K562 (cell line): ENCODE measurements around the gene SPG21. TPM values are rescaled to one million over a fixed set of nuclear protein-coding genes. Genes with fewer than 3 reads are reported as not detected.

Source experiments
- ATAC-seq: fragments of 200-7000 bp; cut with Tn5 transposase; 3 replicates; pipeline ENCODE4 v1.9.1; 2020; ENCODE audit warnings: moderate library complexity
- BruUV-seq: library from RNA; stranded (reverse); fragments of 400-500 nt; replicated peaks from 2 replicates; lab custom pipeline; 2021; lab: Mats Ljungman, UMichigan
- CTCF ChIA-PET: fragments of 300-600 bp; formaldehyde crosslinking; extraction: SDS; loops from one replicate; lab custom pipeline; 2021; ENCODE audit warnings: low intra/inter-chr PET ratio; lab: Yijun Ruan, JAX
- POLR2A ChIA-PET: fragments of 300-600, 350-650 bp; sonication (Branson Sonifier 250); formaldehyde crosslinking; extraction: SDS; loops from one replicate; lab custom pipeline; 2021; ENCODE audit warnings: antibody characterized with exemption, inconsistent platforms; lab: Yijun Ruan, JAX
- DNase-seq, 4 experiments: peaks; one replicate each; pipeline versions ENCODE4 v3.0.0 to v3.0.0-alpha.2; 2011 to 2018; ENCODE audit warnings: low spot score in 3 of 4, mixed read lengths in 3 of 4; ENCODE audit errors: extremely low read depth in 1 of 4
- FAIRE-seq: peaks from 2 replicates; lab custom pipeline; 2011; peaks lifted over from hg19 to GRCh38; lab: Jason Lieb, UNC
- H2AFZ ChIP-seq: 2 replicates; pipeline ENCODE4 v1.6.0; 2011; ENCODE audit warnings: low read depth, low read length, control low read depth, inconsistent platforms
- H3K27ac ChIP-seq: fragments of 200-600 bp; 3 replicates; pipeline ENCODE4 v1.8.0; 2011; ENCODE audit warnings: low read depth, mild to moderate bottlenecking, control low read depth, inconsistent platforms, low read length, moderate library complexity, mixed read lengths; ENCODE audit errors: extremely low read depth
- H3K27me3 ChIP-seq, 2 experiments: fragments of 300-600 bp in 1 of 2; 2 replicates in 1 of 2; 3 replicates in 1 of 2; pipeline versions ENCODE4 v1.6.0 to v1.8.0; 2011; ENCODE audit warnings: inconsistent platforms in 2 of 2, low read length in 2 of 2, mild to moderate bottlenecking in 1 of 2, mixed read lengths in 1 of 2, moderate library complexity in 1 of 2; ENCODE audit not compliant: control insufficient read depth in 2 of 2, insufficient read depth in 2 of 2
- H3K36me3 ChIP-seq: fragments of 300-600 bp; 3 replicates; pipeline ENCODE4 v1.8.0; 2011; ENCODE audit warnings: mild to moderate bottlenecking, low read length, inconsistent platforms; ENCODE audit not compliant: control insufficient read depth, insufficient read depth
- H3K4me1 ChIP-seq, 2 experiments: fragments of 200-600 bp in 1 of 2; replicated peaks in 1 of 2; 2 replicates in 1 of 2; 3 replicates in 1 of 2; pipeline versions ENCODE4 v1.5.1 to v1.8.0; 2011; ENCODE audit warnings: inconsistent platforms in 2 of 2, low read length in 2 of 2, mild to moderate bottlenecking in 1 of 2, mixed read lengths in 1 of 2, moderate library complexity in 1 of 2; ENCODE audit not compliant: control insufficient read depth in 2 of 2, insufficient read depth in 2 of 2
- H3K4me2 ChIP-seq: 2 replicates; pipeline ENCODE4 v1.6.1; 2011; ENCODE audit warnings: low read length, control low read depth, inconsistent platforms, mixed read lengths; ENCODE audit not compliant: insufficient read depth
- H3K4me3 ChIP-seq: fragments of 200-600 bp; sonication (generic), shearing (Covaris generic); 2 replicates; pipeline ENCODE4 v1.5.1; 2016; ENCODE audit warnings: control low read depth, inconsistent platforms
- H3K79me2 ChIP-seq: fragments of 200-600 bp; 3 replicates; pipeline ENCODE4 v1.8.0; 2011; ENCODE audit warnings: low read length, inconsistent platforms; ENCODE audit not compliant: control insufficient read depth, insufficient read depth
- H3K9ac ChIP-seq, 2 experiments: 2 replicates each; pipeline versions ENCODE4 v1.6.0 to v1.6.1; 2011; ENCODE audit warnings: low read depth in 2 of 2, low read length in 2 of 2, control low read depth in 1 of 2, inconsistent platforms in 1 of 2, mild to moderate bottlenecking in 1 of 2, mixed read lengths in 1 of 2; ENCODE audit not compliant: insufficient read depth in 1 of 2
- H3K9me1 ChIP-seq: one replicate; pipeline ENCODE4 v1.6.0; 2011; ENCODE audit warnings: inconsistent platforms, mild to moderate bottlenecking, low read length, moderate library complexity; ENCODE audit not compliant: control insufficient read depth, insufficient read depth
- H3K9me3 ChIP-seq: replicated peaks from 2 replicates; pipeline ENCODE4 v1.5.1; 2011; ENCODE audit warnings: low read depth, low read length, inconsistent platforms; ENCODE audit not compliant: control insufficient read depth, insufficient read depth
- H4K20me1 ChIP-seq: replicated peaks from 2 replicates; pipeline ENCODE4 v1.6.1; 2011; ENCODE audit warnings: low read length, inconsistent platforms, mixed read lengths; ENCODE audit not compliant: control insufficient read depth, insufficient read depth
- EWSR1 ChIP-seq: fragments of 450-650 bp; IDR thresholded peaks from 2 replicates; pipeline ENCODE4 v1.6.1; 2018; ENCODE audit warnings: borderline replicate concordance, mild to moderate bottlenecking, low read depth, moderate library complexity; ENCODE audit not compliant: partially characterized antibody
- FOXO4 ChIP-seq: fragments of 450-650 bp; formaldehyde crosslinking; IDR thresholded peaks from 2 replicates; pipeline ENCODE4 v1.4.0; 2020; ENCODE audit warnings: mild to moderate bottlenecking, moderate library complexity
- IRF9 ChIP-seq: fragments of 450-650 bp; IDR thresholded peaks from 2 replicates; pipeline ENCODE4 v1.6.1; 2016; ENCODE audit warnings: missing biosample characterization, missing genetic modification characterization
- NR1H2 ChIP-seq: sonication (generic); formaldehyde crosslinking; IDR thresholded peaks from 2 replicates; pipeline ENCODE4 v1.4.0; 2020; ENCODE audit warnings: mild to moderate bottlenecking, missing genetic modification reagents
- OTX1 ChIP-seq: fragments of 450-650 bp; formaldehyde crosslinking; IDR thresholded peaks from 2 replicates; pipeline ENCODE4 v1.4.0; 2022; ENCODE audit warnings: mild to moderate bottlenecking
- SIRT6 ChIP-seq: IDR thresholded peaks from one replicate; pipeline ENCODE4 v1.6.1; 2012; ENCODE audit warnings: low read depth, mild to moderate bottlenecking, control low read depth, inconsistent platforms, low read length, moderate library complexity
- SIX5 ChIP-seq, 2 experiments: IDR thresholded peaks; 2 replicates each; pipeline ENCODE4 v1.6.1; 2011; ENCODE audit warnings: low read length in 2 of 2, borderline replicate concordance in 1 of 2, low read depth in 1 of 2, mild to moderate bottlenecking in 1 of 2, moderate library complexity in 1 of 2; ENCODE audit not compliant: insufficient read depth in 1 of 2
- SRSF3 ChIP-seq: fragments of 200-400 bp; formaldehyde crosslinking; IDR thresholded peaks from 2 replicates; pipeline ENCODE4 v1.6.1; 2016; ENCODE audit warnings: mild to moderate bottlenecking, low read length, moderate library complexity; ENCODE audit not compliant: insufficient read depth
- TAF15 ChIP-seq: fragments of 200-400 bp; formaldehyde crosslinking; IDR thresholded peaks from 2 replicates; pipeline ENCODE4 v1.6.1; 2017; ENCODE audit warnings: mild to moderate bottlenecking, low read depth, low read length, moderate library complexity
- TCFL5 ChIP-seq: fragments of 250-450 bp; sonication (Bioruptor Pico); conservative IDR thresholded peaks from 2 replicates; pipeline ENCODE4 v1.6.1; 2021; ENCODE audit warnings: mild to moderate bottlenecking, moderate library complexity, matching md5 sums
- TRIM28 ChIP-seq: fragments of 450-650 bp; IDR thresholded peaks from 2 replicates; pipeline ENCODE4 v1.6.1; 2017
- ZBTB34 ChIP-seq: fragments of 250-450 bp; sonication (Bioruptor Pico); IDR thresholded peaks from 2 replicates; pipeline ENCODE4 v1.8.0; 2021; ENCODE audit warnings: mild to moderate bottlenecking, moderate library complexity
- ZBTB49 ChIP-seq: sonication (generic); formaldehyde crosslinking; IDR thresholded peaks from 2 replicates; pipeline ENCODE4 v1.8.0; 2022; ENCODE audit warnings: missing genetic modification reagents, mild to moderate bottlenecking, borderline replicate concordance
- ZNF175 ChIP-seq: fragments of 200-800 bp; sonication (Bioruptor generic); IDR thresholded peaks from 2 replicates; pipeline ENCODE4 v1.6.1; 2016; ENCODE audit warnings: low read depth, mild to moderate bottlenecking, missing genetic modification characterization, missing compliant biosample characterization
- ZNF324 ChIP-seq: fragments of 250-450 bp; sonication (Bioruptor Pico); IDR thresholded peaks from 2 replicates; pipeline ENCODE4 v1.4.0; 2020; ENCODE audit warnings: mild to moderate bottlenecking
- ZNF830 ChIP-seq: fragments of 250-450 bp; sonication (Bioruptor Pico); IDR thresholded peaks from 2 replicates; pipeline ENCODE4 v1.5.0; 2021; ENCODE audit warnings: mild to moderate bottlenecking
- ZSCAN29 ChIP-seq: fragments of 450-650 bp; IDR thresholded peaks from 2 replicates; pipeline ENCODE4 v1.6.1; 2017
- WGBS: fragments of 100-300 bp; shearing (Covaris generic); methylation state at CpG from one replicate; pipeline ENCODE4 v1.1.6; 2016; ENCODE audit warnings: low coverage, mixed read lengths; ENCODE audit not compliant: insufficient coverage; ENCODE audit errors: missing lambda C conversion rate; 5-methylcytosine and 5-hydroxymethylcytosine counted together
- in situ Hi-C: fragments of 300-500 bp; cut with MboI; formaldehyde crosslinking; loops from 4 replicates; pipeline ENCODE4 v1.15.0; 2018; ENCODE audit warnings: inconsistent platforms, mixed read lengths
- intact Hi-C: fragments of 100-400 bp; cut with micrococcal nuclease; formaldehyde crosslinking; loops from 2 replicates; pipeline ENCODE4 v1.14.2; 2022
- polyA plus RNA-seq, 8 experiments: library from polyadenylated mRNA; depleted of rRNA in 4 of 8; stranded (reverse) in 5 of 8; unstranded in 3 of 8; fragments of >200 nt; fragmentation: Nextera tagmentation in 2 of 8; fragmentation: Illumina TruSeq in 1 of 8; extraction: Ambion mirVana in 2 of 8; extraction: Trizol in 1 of 8; gene quantifications; 2 replicates each; pipeline versions ENCODE4 v1.2.1 to v1.2.3, GENCODE V29; 2011 to 2014; ENCODE audit warnings: inconsistent platforms in 1 of 8, missing spikeins in 1 of 8
- total RNA-seq, 7 experiments: library from RNA; depleted of rRNA in 6 of 7; stranded (reverse); fragments of >200 nt in 6 of 7; fragmentation: Illumina TruSeq in 2 of 7; extraction: Trizol in 2 of 7; gene quantifications; 2 replicates each; pipeline versions ENCODE4 v1.2.1 to v1.2.3, GENCODE V29; 2011 to 2021; ENCODE audit warnings: low replicate concordance in 1 of 7

SPG21 gene
- total and polyA plus RNA-seq, 9 of the 15 experiments (the other 6 are each of a cell fraction or from before 2014, with no cell fraction given): 22.8 to 98.8 (median 65.1) TPM

- DNase-seq (no peak), ATAC-seq (no peak), FAIRE-seq (no peak)
- Histone ChIP-seq H3K79me2 (peaks cover 19% of the 10 kb centered on the region), H4K20me1 (no peaks in the 10 kb centered on the region), H3K4me3 (no peak overlapping the region), H2AFZ (no peak overlapping the region), H3K9me3 (no peaks in the 10 kb centered on the region), H3K4me1 (peaks cover 5 to 13% of the 10 kb centered on the region in 2 experiments; a peak in 4 of 5 replicates), H3K27me3 (no peaks in the 10 kb centered on the region), H3K9me1 (no peaks in the 10 kb centered on the region), H3K9ac (no peak overlapping the region), H3K27ac (no peak overlapping the region), H3K4me2 (no peak overlapping the region), H3K36me3 (peaks cover 28% of the 10 kb centered on the region)
- intact Hi-C loops: no loop called here
- in situ Hi-C loops: no loop called here
- ChIA-PET CTCF (no interaction called here), POLR2A (no interaction called here)
- no TSS peak for BruUV-seq
- 88% methylated on average over 1 of the region's 1 CpG for WGBS
- no peak for TF ChIP-seq SIX5 (IDR thresholded peaks at IDR 0.05; ENCODE audit: borderline replicate concordance in 1 of 2, insufficient read depth in 1 of 2, low read depth in 1 of 2, low read length in 2 of 2)
- no peak for TF ChIP-seq NR1H2 (CRISPR knock-in tag)
- no peak for TF ChIP-seq TAF15
- TF ChIP-seq ZBTB49 (CRISPR knock-in tag): no peak
- TF ChIP-seq ZNF324: no peak
- TF ChIP-seq ZNF830 (CRISPR knock-in tag): no peak
- TF ChIP-seq ZSCAN29: no peak
- no peak for TF ChIP-seq TRIM28
- no peak for TF ChIP-seq ZNF175 (CRISPR knock-in tag)
- no peak for TF ChIP-seq IRF9
- TF ChIP-seq ZBTB34 (CRISPR knock-in tag): no peak
- no peak for TF ChIP-seq FOXO4 (CRISPR knock-in tag)
- TF ChIP-seq EWSR1: no peak
- TF ChIP-seq SIRT6: no peak
- TF ChIP-seq OTX1 (CRISPR knock-in tag): no peak
- TF ChIP-seq SRSF3: no peak
- no peak for TF ChIP-seq TCFL5 (CRISPR knock-in tag)
Observed at GRCh38 chr15:65027593-65027992, 37.9 kb upstream of the SPG21 start.
